ENCODE data around the gene CALCOCO2.
A peak's percentile ranks its signal among the peaks of the same experiment; 100 is the strongest.
"Not testable (repeated sequence)": the region's sequence is repeated elsewhere in the genome, so short reads cannot be mapped to it uniquely, and the experiment has no call there.

CALCOCO2 gene

DNA sequence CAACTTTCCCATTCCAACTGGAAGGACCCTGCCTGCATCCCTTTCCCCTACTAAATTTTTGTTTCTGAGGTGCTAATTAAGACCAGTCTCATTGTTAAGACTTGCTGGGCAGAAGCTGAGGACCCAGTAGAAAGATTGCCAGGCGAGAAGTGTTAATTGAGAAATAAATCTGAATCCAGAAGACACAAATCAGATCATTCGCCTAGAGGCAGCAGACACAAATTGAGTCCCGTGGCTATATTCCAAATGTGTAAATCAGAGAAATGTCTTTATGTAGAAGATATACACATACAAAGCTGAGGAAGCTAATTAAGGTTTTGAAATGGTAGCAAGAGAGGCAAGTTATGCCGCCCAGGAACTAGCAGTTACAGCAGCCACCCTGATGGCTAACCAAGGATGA lies 29.6 kb downstream of the CALCOCO2 start:
- no peak for TF ChIP-seq CTCF (IDR thresholded peaks at IDR 0.05; ENCODE audit: low read length, missing control alignments)
- H3K4me3 ChIP-seq (replicated peaks; ENCODE audit: low read depth, low read length), result no peak overlapping the region
- DNase-seq (ENCODE audit: low read depth), result no peak

- no peak for TF ChIP-seq CTCF (IDR thresholded peaks at IDR 0.05; ENCODE audit: low read length, missing control alignments)
- H3K4me3 ChIP-seq (replicated peaks; ENCODE audit: low read depth, low read length), result no peak overlapping the region
- no peak for DNase-seq (ENCODE audit: low read depth)
Observed at GRCh38 chr17:48868916-48869500, 38.2 kb downstream of the CALCOCO2 start.

GRCh38 chr17:48869821-48870318 lies 39.0 kb downstream of the CALCOCO2 start:
- H3K4me3 ChIP-seq (replicated peaks; ENCODE audit: low read depth, low read length), result no peak overlapping the region
- no peak for TF ChIP-seq CTCF (IDR thresholded peaks at IDR 0.05; ENCODE audit: low read length, missing control alignments)
- DNase-seq (ENCODE audit: low read depth), result no peak

- no peak for TF ChIP-seq CTCF (IDR thresholded peaks at IDR 0.05; ENCODE audit: low read length, missing control alignments)
- H3K4me3 ChIP-seq (replicated peaks; ENCODE audit: low read depth, low read length), result no peak overlapping the region
- DNase-seq (ENCODE audit: low read depth), result no peak
Observed at GRCh38 chr17:48871035-48871550, 40.3 kb downstream of the CALCOCO2 start.

- peak; percentile 20 for DNase-seq (ENCODE audit: low read depth)
- no peak for TF ChIP-seq CTCF (IDR thresholded peaks at IDR 0.05; ENCODE audit: low read length, missing control alignments)
- no peak overlapping the region for H3K4me3 ChIP-seq (replicated peaks; ENCODE audit: low read depth, low read length)
Observed at GRCh38 chr17:48871551-48872351, 40.9 kb downstream of the CALCOCO2 start.

- not testable (repeated sequence) for H3K4me3 ChIP-seq (replicated peaks; ENCODE audit: low read depth, low read length); DNase-seq (ENCODE audit: low read depth)
Observed at GRCh38 chr17:48872409-48872808, 41.6 kb downstream of the CALCOCO2 start.

DNA sequence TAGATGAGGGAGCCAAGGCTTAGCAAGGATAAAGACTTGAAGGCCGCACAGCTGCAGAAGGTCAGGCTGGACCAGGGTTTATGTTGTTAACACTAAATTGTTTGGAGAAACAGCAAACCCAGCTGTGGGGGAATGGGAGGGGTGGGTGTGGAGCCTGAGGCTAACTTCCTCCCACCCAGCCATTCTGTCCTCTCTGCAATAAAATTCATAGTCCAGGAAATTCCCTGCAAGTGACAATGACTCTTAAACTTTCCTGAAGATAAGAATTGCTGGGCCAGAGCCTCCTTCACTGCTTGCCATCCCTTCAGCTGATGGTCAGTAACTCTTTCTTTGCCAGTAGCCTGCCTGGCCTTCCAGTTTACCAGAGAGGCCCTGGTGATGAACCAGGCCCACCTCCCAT lies 42.4 kb downstream of the CALCOCO2 start:
- no peak for DNase-seq (ENCODE audit: low read depth)
- H3K4me3 ChIP-seq (replicated peaks; ENCODE audit: low read depth, low read length), result no peak overlapping the region
- no peak for TF ChIP-seq CTCF (IDR thresholded peaks at IDR 0.05; ENCODE audit: low read length, missing control alignments)

Data from fibroblast of pulmonary artery (primary cell).